GM12874 (cell line): ENCODE data around the gene NUS1.

Source experiments
- TF ChIP-seq, protein P1 (sequence below): IDR thresholded peaks from 2 replicates; pipeline ENCODE4 v1.5.1; 2011; ENCODE audit warnings: low read depth, mild to moderate bottlenecking, control low read depth, low read length, moderate library complexity; ENCODE audit not compliant: insufficient read depth

NUS1 gene

DNA sequence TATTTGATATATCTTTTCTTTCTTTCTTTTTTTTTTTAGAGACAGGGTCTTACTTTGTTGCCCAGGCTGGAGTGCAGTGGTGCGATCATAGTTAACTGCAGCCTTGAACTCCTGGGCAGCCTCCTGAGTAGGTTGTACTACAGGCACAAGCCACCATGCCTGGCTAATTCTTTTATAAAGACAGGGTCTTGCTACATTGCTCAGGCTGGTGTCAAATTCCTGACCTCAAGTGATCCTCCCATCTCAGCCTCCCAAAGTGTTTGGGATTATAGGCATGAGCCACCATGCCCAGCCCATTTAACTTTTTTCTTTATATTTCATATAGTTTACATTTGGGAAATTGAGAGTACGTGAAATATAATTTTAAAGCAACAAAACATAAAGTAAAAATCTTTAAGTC, 10.1 kb downstream of the NUS1 start:
- TF ChIP-seq, protein P1, sequence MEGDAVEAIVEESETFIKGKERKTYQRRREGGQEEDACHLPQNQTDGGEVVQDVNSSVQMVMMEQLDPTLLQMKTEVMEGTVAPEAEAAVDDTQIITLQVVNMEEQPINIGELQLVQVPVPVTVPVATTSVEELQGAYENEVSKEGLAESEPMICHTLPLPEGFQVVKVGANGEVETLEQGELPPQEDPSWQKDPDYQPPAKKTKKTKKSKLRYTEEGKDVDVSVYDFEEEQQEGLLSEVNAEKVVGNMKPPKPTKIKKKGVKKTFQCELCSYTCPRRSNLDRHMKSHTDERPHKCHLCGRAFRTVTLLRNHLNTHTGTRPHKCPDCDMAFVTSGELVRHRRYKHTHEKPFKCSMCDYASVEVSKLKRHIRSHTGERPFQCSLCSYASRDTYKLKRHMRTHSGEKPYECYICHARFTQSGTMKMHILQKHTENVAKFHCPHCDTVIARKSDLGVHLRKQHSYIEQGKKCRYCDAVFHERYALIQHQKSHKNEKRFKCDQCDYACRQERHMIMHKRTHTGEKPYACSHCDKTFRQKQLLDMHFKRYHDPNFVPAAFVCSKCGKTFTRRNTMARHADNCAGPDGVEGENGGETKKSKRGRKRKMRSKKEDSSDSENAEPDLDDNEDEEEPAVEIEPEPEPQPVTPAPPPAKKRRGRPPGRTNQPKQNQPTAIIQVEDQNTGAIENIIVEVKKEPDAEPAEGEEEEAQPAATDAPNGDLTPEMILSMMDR: no peak

DNA sequence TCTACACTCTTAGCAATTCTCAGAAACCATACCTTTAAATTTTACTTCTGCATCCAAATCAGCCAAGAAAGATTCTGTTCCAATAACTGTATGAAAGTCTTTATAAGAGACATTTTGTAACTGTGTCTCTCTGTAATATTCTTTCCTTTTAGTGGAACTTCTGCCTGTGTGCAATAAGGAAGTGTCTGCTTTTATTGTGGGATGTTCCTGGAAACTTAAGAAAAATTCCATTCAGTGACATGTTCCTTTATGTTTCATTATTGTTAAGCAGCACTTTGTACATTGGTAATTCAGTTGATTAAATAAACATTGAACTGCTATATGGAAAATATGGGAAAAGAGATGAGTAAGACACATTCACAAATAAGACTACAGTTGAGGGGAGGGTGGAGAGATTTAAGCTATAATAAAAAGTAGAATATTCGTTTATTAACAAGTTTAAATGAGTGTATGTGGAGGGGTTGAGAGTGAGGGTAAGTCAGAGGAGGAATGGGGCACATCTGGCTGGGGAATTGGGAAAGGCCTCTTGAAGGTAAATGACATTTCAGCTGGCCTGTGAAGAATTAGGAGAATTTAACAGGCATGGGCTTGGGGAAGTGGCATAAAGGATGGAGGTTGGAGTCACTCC, 11.9 kb downstream of the NUS1 start:
- TF ChIP-seq, protein P1: no peak

DNA sequence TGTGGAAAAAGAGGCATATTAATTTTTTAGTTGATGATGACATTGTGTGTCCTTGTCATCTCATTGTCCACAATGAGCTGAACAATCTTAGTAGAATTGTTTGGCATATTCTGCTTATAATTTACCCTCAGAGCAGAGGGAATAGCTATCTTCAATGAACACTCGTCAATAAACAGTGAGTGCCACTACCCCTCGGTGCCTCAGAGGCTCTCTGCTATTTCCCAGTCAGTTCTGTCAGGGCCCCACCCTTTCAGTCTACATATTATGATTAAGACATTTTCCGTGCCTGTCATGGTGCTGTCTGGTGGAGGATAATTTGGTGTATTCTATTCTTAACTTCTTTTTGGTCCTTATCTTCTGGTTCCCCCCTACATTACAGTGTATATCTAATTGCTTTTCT, 31.2 kb downstream of the NUS1 start:
- TF ChIP-seq, protein P1: no peak

DNA sequence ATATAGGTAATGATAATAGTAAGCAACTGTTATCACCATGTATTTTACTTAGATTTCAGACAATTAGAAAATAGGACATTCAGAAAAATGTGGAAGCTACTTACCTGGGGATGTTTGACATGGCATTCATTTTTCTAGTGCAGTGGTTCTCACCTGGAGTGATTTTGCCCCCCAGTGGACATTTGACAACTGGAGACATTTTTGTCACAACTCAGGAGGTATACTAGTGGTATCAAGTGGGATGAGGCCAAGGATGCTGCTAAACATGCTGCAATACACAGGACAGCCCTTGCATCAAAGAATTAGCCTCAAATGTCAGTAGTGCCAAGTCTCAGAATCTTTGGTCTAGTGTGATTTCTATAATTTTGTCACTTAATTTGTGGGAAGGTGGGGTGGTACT, 36.1 kb downstream of the NUS1 start:
- TF ChIP-seq, protein P1: no peak

GRCh38 chr6:117718895-117719294, 43.6 kb downstream of the NUS1 start:
- TF ChIP-seq, protein P1: no peak

- TF ChIP-seq, protein P1: no peak
Measured at GRCh38 chr6:117728626-117729025, 53.4 kb downstream of the NUS1 start.

DNA sequence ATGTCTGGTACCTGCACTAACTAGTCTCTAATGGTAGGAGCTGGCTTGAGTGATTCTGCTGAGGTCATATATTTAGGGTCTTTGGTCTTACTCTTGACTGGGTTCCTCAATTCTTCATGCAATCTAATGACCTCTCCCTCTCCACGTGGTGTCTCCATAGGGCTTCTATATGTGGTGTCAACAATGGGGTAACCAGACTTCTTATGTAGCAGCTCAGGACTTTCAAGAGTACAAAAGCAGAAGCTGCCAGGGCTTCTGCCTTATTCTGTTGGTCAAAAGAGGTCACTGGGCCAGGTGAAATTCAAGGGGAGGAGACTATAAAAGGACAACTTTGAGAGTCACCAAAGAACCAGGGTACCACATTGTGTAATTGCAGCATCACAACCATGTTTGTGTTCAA, 54.3 kb downstream of the NUS1 start:
- TF ChIP-seq, protein P1: no peak

DNA sequence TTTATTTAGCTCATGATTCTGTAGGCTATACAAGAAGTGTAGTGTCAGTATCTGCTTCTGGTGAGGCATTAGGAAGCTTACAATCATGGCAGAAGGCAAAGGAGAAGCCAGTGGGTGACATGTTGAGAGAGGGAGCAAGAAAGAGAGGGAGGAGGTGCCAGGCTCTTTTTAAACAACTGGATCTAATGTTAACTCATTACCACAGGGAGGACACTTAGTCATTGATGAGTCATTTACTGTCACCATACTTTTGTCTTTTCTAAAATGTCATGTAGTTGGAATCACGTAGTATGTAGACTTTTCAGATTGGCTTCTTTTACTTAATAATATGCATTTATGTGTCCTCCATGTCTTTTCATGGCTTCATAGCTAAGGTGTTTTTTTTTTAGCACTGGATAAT, 58.1 kb downstream of the NUS1 start:
- TF ChIP-seq, protein P1: no peak
